ENCODE measurements around the gene ALK. TPM values are rescaled to one million over a fixed set of nuclear protein-coding genes. Genes with fewer than 3 reads are reported as not detected.
"Not testable (repeated sequence)": the region's sequence is repeated elsewhere in the genome, so short reads cannot be mapped to it uniquely, and the experiment has no call there.

The ALK gene
- total RNA-seq, 4 donors from 2014 or later = 0.88 to 1.3 (median 1.3) TPM; not detected in 1

DNA sequence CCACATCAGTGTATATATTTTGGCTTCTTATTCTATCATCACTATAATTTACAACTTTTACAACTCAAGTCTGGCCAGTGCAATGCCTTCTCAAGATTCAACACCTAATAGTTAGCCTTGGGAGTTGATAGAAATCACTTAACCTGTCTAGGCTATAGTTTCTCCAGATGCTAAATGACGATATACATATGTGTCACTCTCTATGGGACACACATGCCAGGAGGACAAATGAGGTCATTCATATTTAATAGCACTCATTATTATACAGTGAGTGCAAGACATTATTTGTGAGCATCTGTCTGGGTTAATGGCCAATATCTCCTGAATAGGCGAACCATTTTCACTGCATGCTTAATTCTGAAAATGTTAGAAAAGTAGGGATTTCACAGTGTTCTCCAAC lies 89.8 kb downstream of the ALK start:
- Histone ChIP-seq H3K9me3 (no peaks in the 10 kb centered on the region), H3K4me1 (no peaks in the 10 kb centered on the region), H3K36me3 (no peaks in the 10 kb centered on the region), H3K4me3 (no peak overlapping the region), H3K27ac (no peak overlapping the region), H3K27me3 (no peaks in the 10 kb centered on the region)
- TF ChIP-seq, protein P1, sequence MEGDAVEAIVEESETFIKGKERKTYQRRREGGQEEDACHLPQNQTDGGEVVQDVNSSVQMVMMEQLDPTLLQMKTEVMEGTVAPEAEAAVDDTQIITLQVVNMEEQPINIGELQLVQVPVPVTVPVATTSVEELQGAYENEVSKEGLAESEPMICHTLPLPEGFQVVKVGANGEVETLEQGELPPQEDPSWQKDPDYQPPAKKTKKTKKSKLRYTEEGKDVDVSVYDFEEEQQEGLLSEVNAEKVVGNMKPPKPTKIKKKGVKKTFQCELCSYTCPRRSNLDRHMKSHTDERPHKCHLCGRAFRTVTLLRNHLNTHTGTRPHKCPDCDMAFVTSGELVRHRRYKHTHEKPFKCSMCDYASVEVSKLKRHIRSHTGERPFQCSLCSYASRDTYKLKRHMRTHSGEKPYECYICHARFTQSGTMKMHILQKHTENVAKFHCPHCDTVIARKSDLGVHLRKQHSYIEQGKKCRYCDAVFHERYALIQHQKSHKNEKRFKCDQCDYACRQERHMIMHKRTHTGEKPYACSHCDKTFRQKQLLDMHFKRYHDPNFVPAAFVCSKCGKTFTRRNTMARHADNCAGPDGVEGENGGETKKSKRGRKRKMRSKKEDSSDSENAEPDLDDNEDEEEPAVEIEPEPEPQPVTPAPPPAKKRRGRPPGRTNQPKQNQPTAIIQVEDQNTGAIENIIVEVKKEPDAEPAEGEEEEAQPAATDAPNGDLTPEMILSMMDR (IDR thresholded peaks at IDR 0.05) = no peak
- no peak for TF ChIP-seq POLR2A (IDR thresholded peaks at IDR 0.05)
- no peak for DNase-seq

DNA sequence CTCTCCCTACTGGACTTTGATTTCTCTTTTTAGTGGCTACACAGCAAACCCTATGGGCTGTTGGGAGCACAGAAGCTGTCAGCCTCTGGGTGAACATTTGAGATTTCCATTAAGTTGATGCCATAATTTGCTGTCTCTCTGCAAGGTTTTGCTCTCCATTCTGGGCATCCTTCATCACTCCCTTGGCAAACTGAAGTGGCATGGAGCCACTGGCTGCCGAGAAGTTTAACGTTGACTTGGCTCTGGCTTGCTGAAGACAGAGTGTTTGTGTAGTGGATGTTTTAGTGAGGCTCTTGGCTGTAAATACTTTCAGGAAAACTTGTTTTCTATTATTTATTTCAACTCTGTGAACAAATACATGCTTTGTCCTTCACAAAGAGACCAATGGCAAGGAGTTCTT lies 91.5 kb downstream of the ALK start:
- DNase-seq = no peak
- TF ChIP-seq, protein P1 (IDR thresholded peaks at IDR 0.05) = no peak
- no peak for TF ChIP-seq POLR2A (IDR thresholded peaks at IDR 0.05)
- H3K4me3 ChIP-seq = no peak overlapping the region
- H3K9me3 ChIP-seq = no peaks in the 10 kb centered on the region
- no peaks in the 10 kb centered on the region for H3K4me1 ChIP-seq
- no peaks in the 10 kb centered on the region for H3K36me3 ChIP-seq
- no peaks in the 10 kb centered on the region for H3K27me3 ChIP-seq
- no peak overlapping the region for H3K27ac ChIP-seq

DNA sequence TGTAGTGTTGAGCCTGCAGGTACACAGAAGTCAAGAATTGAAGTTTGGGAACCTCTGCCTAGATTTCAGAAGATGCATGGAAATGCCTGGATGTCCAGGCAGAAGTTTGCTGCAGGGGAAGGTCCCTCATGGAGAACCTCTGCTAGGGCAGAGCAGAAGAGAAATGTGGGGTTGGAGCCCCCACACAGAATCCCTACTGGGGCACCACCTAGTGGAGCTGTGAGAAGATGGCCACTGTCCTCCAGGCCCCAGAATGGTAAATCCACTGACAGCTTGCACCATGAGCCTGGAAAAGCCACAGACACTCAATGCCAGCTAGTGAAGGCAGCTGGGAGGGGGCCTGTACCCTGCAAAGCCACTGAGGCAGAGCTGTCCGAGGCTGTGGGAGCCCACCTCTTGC lies 97.2 kb downstream of the ALK start:
- not testable (repeated sequence) for H3K27me3 ChIP-seq, H3K4me1 ChIP-seq, H3K4me3 ChIP-seq, DNase-seq, H3K9me3 ChIP-seq, H3K27ac ChIP-seq, H3K36me3 ChIP-seq

DNA sequence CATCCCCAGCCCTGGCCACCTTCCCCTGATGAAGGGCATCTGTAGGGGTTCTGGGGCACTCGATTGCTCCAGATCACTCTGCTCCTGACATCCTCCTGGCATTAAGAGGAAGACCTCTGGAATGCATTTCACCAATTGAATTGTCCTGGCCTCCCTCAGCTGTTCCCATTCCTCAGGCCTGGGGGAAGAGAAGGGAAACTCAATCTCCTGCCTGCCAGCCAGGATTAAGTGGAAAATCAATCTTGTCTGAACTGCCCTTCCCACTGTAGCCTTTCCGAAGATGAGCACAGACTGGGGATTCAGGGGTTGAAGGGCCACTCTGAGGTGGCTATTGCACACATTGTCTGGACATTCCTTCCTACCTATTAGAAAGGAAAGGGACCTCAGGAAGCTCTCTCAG lies 99.8 kb downstream of the ALK start:
- H3K9me3 ChIP-seq = no peaks in the 10 kb centered on the region
- H3K4me1 ChIP-seq = no peaks in the 10 kb centered on the region
- no peak overlapping the region for H3K4me3 ChIP-seq
- H3K27ac ChIP-seq = no peak overlapping the region
- TF ChIP-seq POLR2A (IDR thresholded peaks at IDR 0.05) = no peak
- TF ChIP-seq, protein P1 (IDR thresholded peaks at IDR 0.05) = no peak
- no peak for DNase-seq
- H3K36me3 ChIP-seq = no peaks in the 10 kb centered on the region
- H3K27me3 ChIP-seq = no peaks in the 10 kb centered on the region

DNA sequence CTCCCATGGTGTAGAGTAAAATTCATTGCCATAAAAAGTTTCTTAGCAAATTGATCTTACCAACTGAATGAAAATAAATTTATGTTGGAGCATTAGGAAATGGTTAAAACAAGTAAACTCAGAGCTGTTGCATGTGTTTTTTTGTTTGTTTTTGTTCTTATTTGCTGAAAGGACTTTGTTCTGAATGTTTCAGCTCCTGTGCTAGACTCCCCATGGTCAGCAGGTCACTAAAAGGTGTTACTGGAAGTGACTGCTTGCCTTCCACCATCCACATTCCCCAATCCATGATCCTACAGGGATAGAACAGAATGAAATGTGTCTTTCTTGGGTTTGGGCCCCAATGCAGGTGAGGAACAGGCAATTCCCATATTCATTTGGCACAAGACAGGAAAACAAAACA lies 101.8 kb downstream of the ALK start:
- DNase-seq = no peak
- H3K27ac ChIP-seq = no peak overlapping the region
- H3K36me3 ChIP-seq = no peaks in the 10 kb centered on the region
- H3K9me3 ChIP-seq = no peaks in the 10 kb centered on the region
- H3K27me3 ChIP-seq = no peaks in the 10 kb centered on the region
- TF ChIP-seq POLR2A (IDR thresholded peaks at IDR 0.05) = no peak
- TF ChIP-seq, protein P1 (IDR thresholded peaks at IDR 0.05) = no peak
- no peak overlapping the region for H3K4me3 ChIP-seq
- H3K4me1 ChIP-seq = no peaks in the 10 kb centered on the region

DNA sequence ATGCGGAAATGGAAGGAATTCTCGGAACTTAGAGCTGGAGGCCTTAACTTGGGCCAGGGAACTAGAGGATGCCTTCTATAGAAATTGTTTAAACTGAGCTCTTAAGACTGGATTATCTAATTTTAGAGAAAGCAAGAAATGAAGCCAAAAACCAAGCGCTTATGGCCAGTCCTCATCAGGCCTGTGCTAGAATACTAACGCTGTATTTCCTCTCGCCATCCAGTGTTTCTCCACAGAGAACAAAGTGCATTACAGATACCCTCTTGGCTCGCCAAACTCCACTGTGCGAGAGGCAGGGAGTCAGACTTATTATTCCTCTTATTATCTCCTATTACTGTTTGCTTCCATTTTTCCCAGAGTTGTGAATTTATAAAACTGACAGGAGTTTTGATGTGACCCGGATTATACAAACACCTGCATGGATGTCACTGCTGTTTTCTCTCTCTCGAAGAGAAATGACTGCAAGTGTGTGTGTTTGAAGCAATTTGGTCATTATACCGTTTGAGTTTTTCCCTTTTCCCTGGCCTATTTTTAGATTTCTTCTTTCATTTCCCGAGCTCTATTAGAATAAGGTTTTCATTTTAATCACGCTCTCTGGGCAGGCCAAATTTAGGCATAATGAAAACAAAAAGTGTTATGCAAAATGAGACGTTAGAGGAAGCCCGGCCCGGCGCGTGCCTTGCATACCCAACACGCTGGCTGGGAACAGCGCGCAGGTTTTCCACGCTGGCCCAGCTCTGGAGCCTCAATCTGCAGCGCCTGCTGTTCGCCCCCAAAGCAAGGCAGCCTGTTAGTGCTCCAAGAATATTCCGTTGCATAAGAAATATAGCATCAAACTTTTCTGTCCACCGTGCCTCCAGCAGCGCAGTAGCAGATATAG lies 103.3 kb downstream of the ALK start:
- Histone ChIP-seq H3K27ac (peak overlapping the region in 1 of 4 donors; percentile 47), H3K9me3 (no peaks in the 10 kb centered on the region), H3K4me3 (no peak overlapping the region), H3K36me3 (no peaks in the 10 kb centered on the region), H3K27me3 (no peaks in the 10 kb centered on the region), H3K4me1 (no peaks in the 10 kb centered on the region)
- TF ChIP-seq, protein P1 (IDR thresholded peaks at IDR 0.05) = no peak
- no peak for TF ChIP-seq POLR2A (IDR thresholded peaks at IDR 0.05)
- DNase-seq = no peak

Measured in Peyer's patch (tissue), 4 donors.